ENCODE results near the gene CHRDL2.

Gene CHRDL2

DNA sequence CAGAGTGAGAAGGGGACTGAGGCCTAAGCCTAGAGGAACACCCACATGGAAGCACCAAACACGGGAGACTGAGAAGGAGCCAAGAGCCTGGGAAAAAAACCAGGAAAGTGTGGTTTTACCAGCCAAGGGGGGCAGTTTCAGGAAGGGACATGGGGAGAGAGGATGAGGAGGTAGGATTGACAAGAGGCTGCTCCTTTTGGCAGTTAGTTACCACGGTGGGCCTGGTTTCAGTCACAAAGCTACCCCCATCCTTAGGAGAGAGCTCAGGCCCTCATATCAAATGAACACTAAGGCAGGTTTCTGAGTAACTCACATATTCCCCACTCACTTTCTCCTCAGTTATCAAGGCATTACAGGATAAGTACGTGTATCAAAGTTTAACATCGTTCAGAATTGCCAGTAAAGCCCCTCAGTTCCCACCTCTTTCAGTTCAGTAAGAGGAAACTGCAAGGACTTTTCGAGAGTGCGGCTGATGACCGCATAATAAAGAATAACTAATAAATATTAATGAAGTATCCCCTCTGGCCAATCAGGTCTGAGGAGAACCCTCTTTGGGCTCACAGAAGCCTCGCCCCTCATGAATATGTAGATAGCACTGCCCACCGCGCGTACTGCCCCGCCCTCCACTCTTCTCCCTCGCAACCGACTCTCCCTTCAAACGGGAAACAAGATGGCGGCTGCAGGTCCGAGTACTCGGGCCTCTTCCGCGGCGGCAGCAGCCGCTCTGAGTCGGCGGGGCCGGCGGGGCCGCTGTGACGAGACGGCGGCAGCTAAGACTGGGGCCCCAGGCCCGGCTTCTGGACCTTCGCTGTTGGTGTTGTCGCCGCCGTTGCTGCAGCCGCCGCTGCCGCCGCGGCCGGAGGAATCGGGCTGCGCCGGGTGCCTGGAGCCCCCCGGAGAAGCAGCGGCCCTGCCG is 17.2 kb upstream of the CHRDL2 start, which contains the start of gene RNF169:
RNF169 (plus strand) TSS at position 639 of the 916 bp plus-strand sequence; CDS start at position 671, 32 bp downstream.
- peak; percentile 89 for DNase-seq

DNA sequence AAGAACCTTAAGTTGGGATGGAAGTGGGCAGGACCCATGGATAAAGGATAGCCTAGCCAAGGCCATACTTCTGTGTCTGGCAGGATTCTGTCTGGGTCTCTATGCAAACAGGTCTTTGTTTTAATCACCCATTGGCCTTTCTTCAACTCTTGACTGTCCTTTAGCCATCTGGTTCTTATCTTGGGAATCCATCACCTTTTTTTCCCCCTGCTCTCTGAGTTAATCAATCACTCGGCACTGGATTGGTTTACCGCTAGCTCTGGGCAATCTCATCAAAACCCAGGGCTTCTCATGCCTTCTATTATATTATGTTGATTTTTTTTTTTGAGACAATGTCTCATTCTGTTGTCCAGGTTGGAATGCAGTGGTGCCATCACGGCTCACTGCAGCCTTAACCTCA is 15.6 kb upstream of the CHRDL2 start:
- no peak for DNase-seq
- no peak for ATAC-seq

More for the DNA sequence above, 17.2 kb upstream of the CHRDL2 start, which contains the start of gene RNF169:
- peak; percentile 97 for ATAC-seq

DNA sequence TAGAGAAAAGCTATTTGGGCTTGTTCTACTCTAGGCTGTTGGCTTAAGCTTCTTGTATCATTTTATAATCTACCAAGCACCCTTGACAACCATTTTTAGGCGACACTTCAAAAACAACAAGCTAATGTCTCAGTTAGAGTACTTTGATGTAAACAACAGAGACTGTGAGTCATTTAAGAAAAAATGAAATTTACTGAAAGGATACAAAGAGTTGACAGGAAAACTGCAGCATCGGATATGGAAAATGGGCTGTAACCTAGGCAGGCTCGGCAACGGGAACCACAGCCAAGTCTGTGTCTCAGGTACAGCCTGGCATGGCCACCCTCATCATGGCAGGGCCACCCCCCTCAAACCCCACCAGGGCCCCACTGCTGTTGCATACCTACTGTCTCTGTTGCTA is 13.1 kb upstream of the CHRDL2 start:
- DNase-seq (no peak), ATAC-seq (no peak)

DNA sequence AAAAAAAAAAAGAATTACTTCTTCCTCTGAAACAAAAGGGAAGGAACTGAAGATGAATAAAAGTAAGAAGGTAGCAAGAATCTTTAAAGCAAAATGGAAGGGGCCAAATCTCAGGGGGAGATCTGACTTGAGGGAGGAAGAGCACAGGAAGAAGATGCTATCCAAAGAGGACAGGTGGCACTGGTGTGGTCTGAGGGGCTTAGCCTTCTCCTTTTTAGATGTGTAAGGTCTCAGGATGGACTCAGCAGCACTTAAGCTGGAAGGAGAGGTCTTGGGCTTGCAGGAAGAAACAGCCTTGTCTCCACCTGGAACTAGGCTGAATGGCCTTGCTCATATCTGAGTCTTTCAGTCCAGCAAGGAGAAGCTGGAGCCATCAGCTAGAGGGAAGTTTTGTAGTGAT is 12.4 kb upstream of the CHRDL2 start:
- ATAC-seq = no peak
- DNase-seq = no peak

DNA sequence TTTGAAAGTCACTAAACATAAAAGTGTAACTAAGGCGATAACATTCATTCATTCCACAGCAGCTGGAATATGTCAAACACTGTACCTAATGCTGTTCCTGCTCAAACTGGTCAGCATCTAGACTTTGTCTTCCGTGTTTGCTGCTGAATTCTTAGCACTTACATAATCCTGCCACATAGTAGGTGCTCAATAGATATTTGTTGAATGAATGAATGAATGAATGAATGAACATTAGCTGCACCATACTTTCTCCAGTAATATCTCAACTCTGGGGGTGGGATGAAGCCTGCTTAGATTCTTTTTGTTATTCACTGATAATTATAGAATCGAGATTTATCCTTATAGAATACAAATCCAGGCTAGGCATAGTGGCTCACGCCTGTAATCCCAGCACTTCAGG is 10.8 kb upstream of the CHRDL2 start:
- no peak for ATAC-seq
- no peak for DNase-seq

DNA sequence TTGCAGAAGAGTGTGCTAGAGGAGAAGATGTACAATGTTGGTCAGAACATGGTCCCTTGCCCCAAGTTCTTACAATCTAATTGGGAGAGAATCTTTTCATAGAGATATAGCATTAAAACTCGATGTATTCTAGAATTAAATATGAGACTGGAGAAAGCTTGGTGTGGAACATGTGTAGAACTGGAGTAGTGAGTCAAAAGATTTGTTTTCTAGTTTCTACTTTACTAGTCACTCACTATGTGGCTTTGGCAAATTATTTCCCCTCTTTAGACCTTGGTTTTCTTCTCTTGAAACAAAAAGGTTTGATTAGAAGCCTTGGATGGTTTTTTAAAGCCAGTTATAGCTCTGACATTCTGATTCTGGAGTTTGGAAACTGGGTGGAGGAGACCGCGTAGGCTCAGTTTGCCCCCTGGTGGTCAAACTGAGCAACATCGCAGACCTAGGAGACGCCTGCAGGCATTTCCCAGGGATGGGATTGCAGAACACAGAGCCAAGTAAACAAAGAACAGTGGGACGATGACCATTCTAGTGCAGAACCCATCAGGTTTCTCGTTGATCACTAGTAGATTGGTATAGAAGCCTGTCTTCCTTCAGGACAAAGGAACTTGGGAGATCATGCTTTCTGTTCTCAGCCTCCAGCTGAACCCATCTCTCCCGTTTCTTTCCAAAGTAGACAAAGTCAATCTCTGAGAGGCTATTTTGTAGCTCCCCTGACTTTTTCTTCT is 8.5 kb upstream of the CHRDL2 start:
- DNase-seq (peak; percentile 39), ATAC-seq (peak; percentile 73)

DNA sequence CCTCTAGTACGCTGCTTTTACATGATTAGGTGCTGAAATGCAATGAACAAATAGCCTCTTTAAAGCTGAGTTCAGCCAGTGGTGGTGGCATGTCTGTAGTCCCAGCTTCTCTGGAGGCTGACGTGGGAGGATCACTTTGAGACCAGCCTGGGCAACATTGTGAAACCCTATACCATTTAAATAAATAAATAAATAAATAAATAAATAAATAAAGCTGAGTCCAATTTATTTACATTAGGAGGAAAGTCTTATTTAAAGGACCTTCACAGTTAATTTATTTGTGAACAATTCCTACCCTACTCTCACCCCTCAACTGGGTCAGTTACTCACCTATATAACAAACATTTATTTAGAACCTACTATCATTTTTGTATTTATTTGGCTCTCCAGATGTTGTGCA is 4.8 kb upstream of the CHRDL2 start:
- no peak for DNase-seq
- no peak for ATAC-seq

DNA sequence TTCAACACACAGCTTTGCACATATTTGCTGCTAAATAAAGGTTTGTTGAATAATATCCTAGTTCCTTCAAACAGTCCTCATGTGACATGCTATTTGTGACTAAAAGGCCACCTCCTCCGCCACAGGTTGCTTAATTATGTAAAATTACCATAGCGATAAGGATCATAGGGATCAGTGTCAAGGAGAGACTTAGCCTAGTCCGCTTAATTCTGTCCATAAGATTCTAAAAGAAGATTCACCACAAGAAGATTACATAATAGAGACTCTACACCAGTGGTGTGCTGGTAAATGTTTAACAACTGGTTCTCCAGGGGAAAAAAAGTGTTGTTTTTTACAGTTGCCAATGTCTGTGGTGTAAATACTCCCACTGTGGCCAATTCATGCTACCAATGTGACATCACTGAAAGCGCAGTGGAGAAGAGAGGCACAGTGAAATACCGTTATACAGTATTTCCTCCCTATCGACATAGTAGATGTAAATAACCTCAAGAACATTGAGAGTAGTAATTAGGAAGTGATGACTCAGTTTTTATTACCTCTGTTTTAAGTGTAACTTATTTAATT is 4.2 kb upstream of the CHRDL2 start:
- ATAC-seq = no peak

DNA sequence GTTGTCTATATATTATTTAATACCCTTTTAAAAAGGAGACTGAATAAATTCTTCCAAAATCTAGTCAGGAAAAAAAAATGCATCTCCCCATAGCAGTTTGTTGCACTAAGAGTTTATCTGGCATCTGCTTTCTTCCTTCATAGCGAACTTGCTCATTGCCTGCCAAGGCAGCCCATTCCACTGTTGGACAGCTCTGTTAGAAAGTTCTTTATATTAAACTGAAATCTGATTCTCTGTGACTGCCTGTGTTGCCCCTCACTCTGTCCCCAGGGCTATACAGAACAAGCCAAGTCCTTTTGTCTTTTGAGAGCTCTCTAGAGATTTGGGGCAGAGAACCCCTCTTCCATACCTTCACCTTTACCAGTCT is 3.3 kb upstream of the CHRDL2 start:
- ATAC-seq (no peak), DNase-seq (no peak)

More for the DNA sequence above, 4.2 kb upstream of the CHRDL2 start:
- no peak for DNase-seq

DNA sequence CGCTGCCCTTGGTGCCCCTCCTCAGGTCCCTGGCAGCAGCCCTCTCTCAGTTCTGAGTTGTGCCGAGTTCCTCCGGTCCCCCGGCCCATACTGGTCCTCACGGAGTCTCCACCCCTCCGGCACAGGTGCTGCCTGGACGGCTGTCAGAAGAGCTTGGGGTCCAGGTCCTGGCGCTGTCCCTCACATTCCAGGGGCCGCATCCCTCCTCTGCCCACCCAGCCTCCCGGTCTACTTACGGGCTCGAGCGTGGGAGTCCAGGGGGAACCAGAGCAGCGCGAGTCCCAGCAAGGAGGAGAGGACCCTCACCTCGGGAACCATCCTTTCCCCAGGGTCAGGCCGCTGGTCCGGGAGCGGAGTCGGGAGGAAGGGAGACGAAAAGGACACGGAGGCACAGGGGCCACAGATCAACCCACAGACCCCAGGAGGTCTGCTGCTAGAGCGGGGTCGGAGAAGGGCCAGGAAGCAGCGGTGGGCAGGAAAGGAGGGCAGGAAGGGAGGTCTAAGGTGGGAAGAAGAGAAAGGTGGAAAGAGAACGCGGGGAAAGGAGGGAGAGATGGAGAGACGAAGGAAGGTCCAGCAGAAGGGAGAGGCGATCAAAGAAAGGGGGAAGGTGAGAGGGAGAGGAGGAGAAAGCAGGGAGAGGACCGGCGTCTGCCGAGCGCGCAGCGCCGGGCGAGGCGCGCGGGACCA is 510 bp downstream of the CHRDL2 start:
- no peak for ATAC-seq

DNA sequence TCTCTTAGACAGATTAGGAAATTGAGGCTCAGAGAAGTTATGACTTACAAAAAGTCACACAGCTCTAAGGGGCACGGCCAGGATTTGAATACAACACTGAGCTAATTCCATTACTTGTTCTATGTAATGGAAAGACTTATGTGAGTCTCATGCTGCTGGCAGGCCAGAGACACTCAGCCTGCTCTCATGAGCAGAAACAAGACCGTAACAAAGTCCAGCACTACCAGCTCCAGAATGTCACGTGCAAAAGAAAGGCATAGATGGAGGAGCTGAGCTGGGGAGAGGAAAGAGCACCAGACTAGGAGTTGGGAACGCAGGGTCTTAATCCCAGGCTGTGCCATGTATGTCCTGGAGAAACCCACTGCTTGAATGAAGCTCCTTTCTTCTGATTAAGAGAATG is 1.8 kb downstream of the CHRDL2 start:
- DNase-seq (no peak), ATAC-seq (no peak)

More for the DNA sequence above, 510 bp downstream of the CHRDL2 start:
- no peak for DNase-seq

DNA sequence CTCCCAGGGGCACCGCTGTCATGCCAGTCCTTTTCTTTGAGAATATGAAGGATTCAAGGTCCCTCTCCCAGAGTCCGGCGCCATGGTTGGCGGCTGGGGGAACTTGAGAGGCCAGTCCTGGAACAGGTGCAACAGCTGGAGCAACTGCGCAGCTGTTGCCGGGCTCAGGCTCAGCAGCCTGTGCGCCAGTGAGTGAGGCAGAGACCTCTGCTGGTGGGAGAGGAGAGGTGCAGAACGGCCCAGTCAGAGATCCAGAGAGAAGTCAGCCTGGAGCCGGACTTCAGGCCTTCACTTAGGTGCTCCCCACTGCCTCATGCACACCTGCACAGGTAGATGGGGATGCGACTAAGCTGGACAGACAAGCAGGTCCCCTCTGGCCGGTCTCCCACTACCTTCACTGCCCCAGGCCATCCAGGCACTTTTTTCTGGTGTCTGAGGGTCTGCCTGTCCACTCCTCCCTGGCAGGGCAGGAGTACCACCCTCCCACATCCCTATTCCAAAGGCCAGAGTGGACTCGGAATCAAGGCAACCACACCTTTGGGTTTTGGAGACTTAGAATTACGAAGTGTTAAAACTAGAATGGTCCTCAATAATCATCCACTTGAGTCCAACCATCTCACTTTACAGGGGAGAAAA is 4.6 kb downstream of the CHRDL2 start:
- ATAC-seq = peak; percentile 84

DNA sequence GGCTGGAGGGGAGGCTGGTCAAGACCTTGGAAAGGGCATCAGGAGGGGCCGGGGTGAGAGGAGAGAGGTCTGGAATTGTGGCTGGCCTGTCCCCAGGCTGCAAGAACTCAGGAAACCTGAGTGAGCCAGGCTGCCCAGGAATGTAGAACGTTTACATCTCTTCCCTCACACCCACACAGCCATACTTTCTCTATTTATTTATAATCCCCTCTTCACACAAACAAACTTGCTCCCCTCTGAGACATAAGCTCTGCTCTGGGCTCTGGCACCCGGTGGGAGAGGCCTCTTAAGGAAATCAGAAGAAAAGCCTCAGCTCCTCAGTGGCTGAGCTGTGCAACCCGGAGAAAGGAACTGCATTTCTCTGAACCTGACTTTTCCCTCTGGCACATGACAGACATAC is 5.5 kb downstream of the CHRDL2 start:
- DNase-seq (no peak), ATAC-seq (no peak)

More for the DNA sequence above, 4.6 kb downstream of the CHRDL2 start:
- DNase-seq = peak; percentile 60

DNA sequence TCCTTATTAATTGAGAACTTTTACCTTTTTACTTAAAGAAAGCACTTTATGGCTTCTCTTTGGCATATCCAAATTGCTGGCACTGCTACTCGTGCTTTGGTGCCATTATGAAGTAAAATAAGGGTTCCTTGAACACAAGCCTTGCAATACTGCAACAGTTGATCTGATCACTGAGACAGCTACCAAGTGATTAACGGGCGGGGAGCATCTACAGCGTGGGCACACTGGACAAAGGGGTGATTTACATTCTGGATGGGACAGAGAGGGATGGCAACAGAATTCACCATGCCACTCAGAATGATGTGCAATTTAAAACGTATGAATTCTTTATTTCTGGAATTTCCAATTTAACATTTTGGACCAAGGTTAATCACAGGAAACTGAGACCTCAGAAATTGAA is 7.7 kb downstream of the CHRDL2 start:
- ATAC-seq (no peak), DNase-seq (no peak)

DNA sequence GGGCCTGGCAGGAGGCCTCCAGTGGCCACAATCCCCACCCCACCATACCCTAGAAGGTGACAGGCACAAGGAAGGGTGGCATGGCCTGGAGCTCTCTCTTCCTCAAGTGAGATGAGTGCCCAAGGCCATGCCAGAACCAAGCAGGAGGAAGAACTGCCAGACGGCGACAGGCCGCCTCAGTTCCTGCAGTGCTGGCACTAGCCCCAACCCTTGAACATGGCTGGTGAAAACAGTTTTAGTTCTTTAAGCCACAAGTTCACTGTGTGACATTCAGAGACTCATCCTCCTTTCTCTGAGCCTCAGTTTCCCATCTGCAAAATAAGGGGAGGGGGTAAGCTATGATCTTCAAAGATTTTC is 9.8 kb downstream of the CHRDL2 start:
- DNase-seq (no peak), ATAC-seq (no peak)

DNA sequence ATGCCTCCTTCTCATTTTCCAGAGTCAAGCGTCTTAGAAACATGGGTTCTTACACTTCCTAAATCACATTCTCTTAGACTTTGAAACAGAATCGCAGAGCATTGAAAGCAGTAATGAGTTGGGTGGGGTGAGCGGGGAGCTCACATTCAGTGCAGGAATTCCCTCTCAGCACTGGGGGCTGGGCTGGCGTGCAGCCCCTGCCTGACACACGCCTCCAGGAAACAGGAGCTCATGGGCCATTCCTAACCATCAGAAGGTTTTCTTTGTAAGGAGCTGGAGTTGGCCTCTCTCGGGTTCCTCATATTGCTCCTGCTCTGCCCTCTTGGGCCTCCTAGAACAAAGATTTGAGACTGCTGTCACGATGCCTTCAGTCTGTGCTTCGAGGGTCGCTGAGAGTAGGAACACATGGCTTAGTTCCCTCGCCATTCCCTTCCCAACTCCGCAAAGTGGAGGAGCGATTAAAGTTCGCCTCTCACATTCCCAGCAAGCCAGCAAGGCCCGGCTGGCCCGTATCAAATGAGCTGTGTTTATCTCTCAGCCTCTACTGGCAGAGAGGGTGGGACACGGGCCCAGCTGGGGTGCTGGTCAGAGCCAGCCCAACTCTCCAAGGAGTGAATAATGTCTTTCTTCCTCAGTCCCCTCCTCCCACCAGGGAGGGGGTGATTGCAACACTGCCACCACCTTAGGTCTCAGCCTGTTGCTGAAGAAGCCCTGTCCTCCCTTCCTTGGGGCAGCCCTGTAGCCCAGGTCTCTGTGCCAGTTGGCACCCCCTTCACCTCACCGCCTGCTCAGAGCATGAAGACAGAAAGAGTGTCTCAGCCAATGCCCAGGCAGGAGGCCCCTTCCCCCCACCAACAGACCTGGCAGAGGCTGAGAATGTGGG is 10.4 kb downstream of the CHRDL2 start:
- no peak for DNase-seq
- ATAC-seq = no peak

DNA sequence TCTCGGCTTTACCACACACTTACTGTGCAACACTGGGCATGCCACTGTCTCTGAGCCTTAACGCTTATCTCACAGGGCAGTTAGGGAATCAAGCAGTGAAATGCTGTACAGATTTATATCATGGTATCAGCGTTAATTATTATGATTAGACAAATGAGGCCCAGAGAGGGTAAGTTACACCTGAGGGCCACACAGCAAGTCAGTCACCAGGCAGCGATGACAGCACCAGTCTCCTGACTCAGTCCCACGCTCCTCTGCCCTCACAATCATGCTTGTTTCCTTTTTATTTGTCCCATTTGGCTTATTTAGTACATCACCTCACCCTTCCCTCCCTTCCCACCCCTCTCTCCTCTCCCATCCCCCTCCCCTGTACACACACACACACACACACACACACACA is 12.2 kb downstream of the CHRDL2 start:
- no peak for ATAC-seq
- no peak for DNase-seq

DNA sequence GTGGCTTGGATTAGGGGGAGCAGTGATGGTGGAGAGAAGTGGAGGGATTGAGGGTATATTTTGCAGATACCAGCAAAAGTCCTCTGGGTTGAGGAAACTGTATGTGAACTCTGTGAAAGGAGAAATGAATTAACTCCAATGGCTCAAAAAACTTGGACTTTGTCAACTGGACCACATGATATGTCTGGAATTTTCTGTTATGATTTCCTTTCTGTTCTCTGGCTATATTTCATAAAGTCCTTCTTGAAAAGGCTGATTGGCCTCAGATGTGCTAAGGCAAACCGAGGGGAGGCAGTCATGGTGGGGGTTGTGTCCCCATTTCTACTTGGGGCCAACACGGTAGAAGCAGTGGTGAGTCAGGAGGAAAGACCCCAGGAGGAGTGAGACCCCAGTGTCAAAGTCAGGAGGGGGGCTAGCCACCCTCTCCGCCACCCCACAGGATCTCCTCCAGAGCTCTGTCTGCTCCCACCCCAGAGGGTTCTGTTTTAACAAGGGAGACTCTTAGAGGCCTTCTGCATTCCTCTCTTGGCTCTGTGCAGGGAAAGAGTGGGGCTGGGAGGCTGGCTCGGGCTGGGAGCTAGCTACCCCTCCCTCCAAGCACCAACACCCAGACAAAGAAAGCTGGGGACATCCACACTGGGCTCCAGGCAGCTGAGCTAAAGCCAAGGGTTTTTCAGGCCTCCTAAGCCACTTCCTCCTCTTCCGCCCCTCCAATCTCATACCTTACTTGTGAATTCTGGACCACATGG is 13.8 kb downstream of the CHRDL2 start:
- DNase-seq = no peak
- no peak for ATAC-seq

DNA sequence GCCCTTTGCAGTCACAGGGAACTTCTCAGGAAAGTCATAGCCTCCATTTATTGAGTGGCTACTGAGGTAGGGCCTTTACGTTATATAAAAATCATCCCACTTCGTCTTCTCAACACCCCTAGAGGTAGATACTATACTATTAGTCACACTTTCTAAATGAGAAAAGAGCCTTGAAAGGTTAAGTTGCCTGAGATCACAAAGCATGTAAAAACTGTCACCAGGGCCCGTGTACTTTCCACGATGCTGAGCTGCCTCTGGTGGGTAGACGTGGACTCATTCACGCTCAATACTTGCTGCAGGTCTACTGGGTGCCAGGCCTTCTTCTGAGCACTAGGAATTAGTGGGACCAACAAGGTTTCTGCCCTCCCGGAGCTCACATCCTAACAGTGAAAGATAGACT is 16.3 kb downstream of the CHRDL2 start:
- peak; percentile 87 for ATAC-seq
- DNase-seq = peak; percentile 22

DNA sequence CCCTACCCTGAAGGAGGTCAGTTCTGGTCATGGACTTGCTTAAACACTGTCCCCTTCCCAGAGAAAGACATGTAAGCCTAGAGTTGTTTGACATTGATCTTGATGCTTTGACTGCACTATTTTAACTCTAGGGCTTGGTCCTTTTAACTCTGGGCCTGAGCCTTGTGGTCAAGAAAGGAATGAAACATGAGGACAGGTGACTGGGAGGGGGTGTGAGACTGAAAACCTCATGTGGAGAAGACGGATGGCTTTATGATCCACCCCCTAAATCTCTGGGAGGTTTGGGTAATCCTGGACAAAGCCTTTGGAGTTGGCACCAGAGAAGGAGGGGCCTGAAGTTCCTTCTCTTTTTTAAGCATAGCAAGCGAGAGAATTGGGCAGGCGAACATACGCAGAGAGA is 17.5 kb downstream of the CHRDL2 start:
- DNase-seq (no peak), ATAC-seq (no peak)
